Mesenchymal stem cell (in vitro differentiated cells and primary cell): ENCODE results near the gene CLIC4.

Experiments
- DNase-seq: peaks from one replicate; pipeline ENCODE4 v3.0.0-alpha.2; 2013
- H2AFZ ChIP-seq: one replicate; pipeline ENCODE4 v1.6.1; 2013; ENCODE audit warnings: low read depth, mild to moderate bottlenecking, control low read depth, inconsistent platforms, low read length, moderate library complexity
- H2AK5ac ChIP-seq: 2 replicates; pipeline ENCODE4 v1.6.1; 2013; ENCODE audit warnings: low read length, moderate library complexity, mild to moderate bottlenecking, inconsistent platforms; ENCODE audit not compliant: severe bottlenecking
- H2BK120ac ChIP-seq: one replicate; pipeline ENCODE4 v1.6.1; 2013; ENCODE audit warnings: low read depth, mild to moderate bottlenecking, inconsistent platforms, low read length, moderate library complexity
- H2BK12ac ChIP-seq, 2 experiments: one replicate each; pipeline ENCODE4 v1.6.1; 2013; ENCODE audit warnings: inconsistent platforms in 2 of 2, low read length in 2 of 2, mild to moderate bottlenecking in 2 of 2, moderate library complexity in 2 of 2, control low read depth in 1 of 2
- H2BK15ac ChIP-seq: one replicate; pipeline ENCODE4 v1.6.1; 2013; ENCODE audit warnings: mild to moderate bottlenecking, low read depth, inconsistent platforms; ENCODE audit not compliant: poor library complexity, severe bottlenecking
- H2BK5ac ChIP-seq: 2 replicates; pipeline ENCODE4 v1.6.1; 2013; ENCODE audit warnings: low read depth, mild to moderate bottlenecking, low read length, control low read depth, inconsistent platforms; ENCODE audit not compliant: poor library complexity, severe bottlenecking
- H3K14ac ChIP-seq, 2 experiments: one replicate each; pipeline ENCODE4 v1.6.1; 2013; ENCODE audit warnings: inconsistent platforms in 2 of 2, low read length in 2 of 2, control low read depth in 1 of 2, mild to moderate bottlenecking in 1 of 2, moderate library complexity in 1 of 2
- H3K18ac ChIP-seq, 2 experiments: one replicate each; pipeline ENCODE4 v1.6.1; 2013; ENCODE audit warnings: inconsistent platforms in 2 of 2, low read length in 2 of 2, control low read depth in 1 of 2, low read depth in 1 of 2, mild to moderate bottlenecking in 1 of 2
- H3K23ac ChIP-seq, 2 experiments: one replicate each; pipeline ENCODE4 v1.6.1; 2013; ENCODE audit warnings: inconsistent platforms in 2 of 2, low read length in 2 of 2, mild to moderate bottlenecking in 2 of 2, moderate library complexity in 2 of 2, control low read depth in 1 of 2
- H3K27ac ChIP-seq: 2 replicates; pipeline ENCODE4 v1.5.1; 2013; ENCODE audit warnings: mild to moderate bottlenecking, moderate library complexity, low read length, control low read depth, inconsistent platforms; ENCODE audit not compliant: poor library complexity, severe bottlenecking
- H3K27me3 ChIP-seq, 2 experiments: 2 replicates each; pipeline versions ENCODE4 v1.6.1 to v1.7.0; 2013; ENCODE audit warnings: low read length in 2 of 2, mild to moderate bottlenecking in 2 of 2, moderate library complexity in 2 of 2, control low read depth in 1 of 2, inconsistent platforms in 1 of 2; ENCODE audit not compliant: control insufficient read depth in 1 of 2, insufficient read depth in 1 of 2
- H3K36me3 ChIP-seq, 2 experiments: 2 replicates each; pipeline versions ENCODE4 v1.6.1 to v1.7.0; 2013; ENCODE audit warnings: low read length in 2 of 2, control low read depth in 1 of 2, inconsistent platforms in 1 of 2, low read depth in 1 of 2, mild to moderate bottlenecking in 1 of 2; ENCODE audit not compliant: insufficient read depth in 2 of 2, control insufficient read depth in 1 of 2
- H3K4ac ChIP-seq, 2 experiments: one replicate each; pipeline ENCODE4 v1.6.1; 2013; ENCODE audit warnings: inconsistent platforms in 2 of 2, low read length in 2 of 2, mild to moderate bottlenecking in 2 of 2, moderate library complexity in 2 of 2, control low read depth in 1 of 2, low read depth in 1 of 2
- H3K4me1 ChIP-seq: 2 replicates; pipeline ENCODE4 v1.6.1; 2013; ENCODE audit warnings: low read depth, low read length, control low read depth; ENCODE audit not compliant: control insufficient read depth, insufficient read depth
- H3K4me2 ChIP-seq: 2 replicates; pipeline ENCODE4 v1.6.1; 2013; ENCODE audit warnings: low read length, mild to moderate bottlenecking, inconsistent platforms; ENCODE audit not compliant: poor library complexity, severe bottlenecking
- H3K4me3 ChIP-seq, 2 experiments: 2 replicates each; pipeline versions ENCODE4 v1.5.1 to v1.7.0; 2013; ENCODE audit warnings: low read length in 2 of 2, mild to moderate bottlenecking in 2 of 2, control low read depth in 1 of 2, low read depth in 1 of 2; ENCODE audit not compliant: insufficient read depth in 1 of 2
- H3K79me1 ChIP-seq: replicated peaks from 2 replicates; pipeline ENCODE4 v1.6.1; 2013; ENCODE audit warnings: mild to moderate bottlenecking, control low read depth, low read length, inconsistent platforms; ENCODE audit not compliant: poor library complexity, severe bottlenecking
- H3K9ac ChIP-seq: 2 replicates; pipeline ENCODE4 v1.7.0; 2013; ENCODE audit warnings: mild to moderate bottlenecking, low read length, moderate library complexity
- H3K9me3 ChIP-seq: 2 replicates; pipeline ENCODE4 v1.7.0; 2013; ENCODE audit warnings: mild to moderate bottlenecking, low read length; ENCODE audit not compliant: control insufficient read depth
- H4K8ac ChIP-seq: one replicate; pipeline ENCODE4 v1.6.1; 2013; ENCODE audit warnings: inconsistent platforms, mild to moderate bottlenecking, low read length, moderate library complexity
- H4K91ac ChIP-seq: one replicate; pipeline ENCODE4 v1.6.1; 2013; ENCODE audit warnings: mild to moderate bottlenecking, low read length, inconsistent platforms
- WGBS: methylation state at CpG from one replicate; pipeline ENCODE4 v1.1.7; 2013; ENCODE audit warnings: mixed read lengths; 5-methylcytosine and 5-hydroxymethylcytosine counted together

The CLIC4 gene

GRCh38 chr1:24735509-24736375 is 9.5 kb upstream of the CLIC4 start:
- no peak overlapping the region for H2AK5ac ChIP-seq
- H3K36me3 ChIP-seq: no peaks in the 10 kb centered on the region

GRCh38 chr1:24737368-24738117 is 7.7 kb upstream of the CLIC4 start:
- peak overlapping the region; percentile 5 for H2BK120ac ChIP-seq
- H3K9me3 ChIP-seq: no peaks in the 10 kb centered on the region
- H3K4me3 ChIP-seq: no peak overlapping the region
- H3K4ac ChIP-seq: no peak overlapping the region
- H3K23ac ChIP-seq: no peak overlapping the region
- no peak for DNase-seq
- no peaks in the 10 kb centered on the region for H3K27me3 ChIP-seq
- H2AFZ ChIP-seq: no peak overlapping the region
- H3K27ac ChIP-seq: no peak overlapping the region
- no peak overlapping the region for H3K14ac ChIP-seq
- no peaks in the 10 kb centered on the region for H3K79me1 ChIP-seq
- H2AK5ac ChIP-seq: no peak overlapping the region
- H4K91ac ChIP-seq: no peak overlapping the region
- no peak overlapping the region for H3K18ac ChIP-seq
- peak overlapping the region; percentile 67 for H2BK15ac ChIP-seq
- H3K9ac ChIP-seq: no peak overlapping the region
- H2BK5ac ChIP-seq: no peak overlapping the region
- no peak overlapping the region for H3K4me2 ChIP-seq
- 92% methylated on average over 5 of the region's 6 CpGs for WGBS
- H2BK12ac ChIP-seq: no peak overlapping the region
- H4K8ac ChIP-seq: no peak overlapping the region
- H3K36me3 ChIP-seq: no peaks in the 10 kb centered on the region
- peaks cover 16% of the 10 kb centered on the region for H3K4me1 ChIP-seq

More at GRCh38 chr1:24735509-24736375, 9.5 kb upstream of the CLIC4 start:
- Histone ChIP-seq H3K27me3 (no peaks in the 10 kb centered on the region), H3K79me1 (no peaks in the 10 kb centered on the region), H3K23ac (no peak overlapping the region), H3K4me1 (peaks cover 13% of the 10 kb centered on the region), H2BK15ac (no peak overlapping the region), H3K9ac (peak overlapping the region; percentile 23), H4K8ac (peak overlapping the region; percentile 83), H3K9me3 (no peaks in the 10 kb centered on the region), H2BK120ac (no peak overlapping the region), H3K27ac (no peak overlapping the region), H2AFZ (peak overlapping the region; percentile 91), H4K91ac (no peak overlapping the region), H3K4me2 (no peak overlapping the region), H3K18ac (peak overlapping the region; percentile 69 to 90), H3K4ac (peak overlapping the region in 1 of 2 experiments; percentile 96), H3K14ac (peak overlapping the region in 1 of 2 experiments; percentile 93), H2BK5ac (no peak overlapping the region), H3K4me3 (peak overlapping the region in 1 of 2 experiments; percentile 56), H2BK12ac (peak overlapping the region; percentile 71 to 93)
- 57% methylated on average over 16 of the region's 16 CpGs for WGBS
- peak; percentile 40 for DNase-seq

DNA sequence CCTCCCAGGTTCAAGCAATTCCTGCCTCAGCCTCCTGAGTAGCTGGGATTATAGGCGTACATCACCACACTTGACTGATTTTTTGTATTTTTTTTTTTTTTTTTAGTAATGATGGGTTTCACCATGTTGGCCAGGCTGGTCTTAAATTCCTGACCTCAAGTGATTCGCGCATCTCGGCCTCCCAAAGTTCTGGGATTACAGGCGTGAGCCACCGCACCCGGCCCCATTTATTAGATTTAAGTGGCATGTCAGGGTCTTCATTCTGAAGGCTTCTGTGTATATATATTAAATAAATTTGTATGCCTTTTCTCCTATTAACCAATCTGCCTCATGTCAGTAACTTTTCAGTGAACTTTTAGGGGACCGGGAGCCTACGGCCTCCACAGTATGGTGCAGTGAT is 6.0 kb upstream of the CLIC4 start:
- Histone ChIP-seq H3K4ac (no peak overlapping the region), H4K8ac (no peak overlapping the region), H2AK5ac (no peak overlapping the region), H3K4me3 (no peak overlapping the region), H2AFZ (no peak overlapping the region), H4K91ac (no peak overlapping the region), H3K27me3 (no peaks in the 10 kb centered on the region), H3K27ac (no peak overlapping the region), H3K36me3 (no peaks in the 10 kb centered on the region), H3K14ac (no peak overlapping the region), H2BK12ac (no peak overlapping the region), H2BK5ac (no peak overlapping the region), H3K23ac (no peak overlapping the region), H2BK15ac (no peak overlapping the region), H2BK120ac (no peak overlapping the region), H3K9me3 (no peaks in the 10 kb centered on the region), H3K18ac (peak overlapping the region in 1 of 2 experiments; percentile 24), H3K4me2 (no peak overlapping the region), H3K4me1 (peaks cover 25% of the 10 kb centered on the region), H3K9ac (no peak overlapping the region), H3K79me1 (no peaks in the 10 kb centered on the region)
- over 99% methylated on average over 6 of the region's 9 CpGs for WGBS
- DNase-seq: no peak
